T-helper 1 cell treated with Interleukin-12 subunit alpha and Interleukin-12 subunit beta and Interleukin-4 antibody, amounts not matched to agents 30 μg/mL and 1 μg/mL, for 36 hours (primary cell): ENCODE measurements around the gene GALK1.

ENCODE experiments used
- H3K27ac Mint-ChIP-seq: one replicate; pipeline ENCODE4 v1.8.0; 2021; ENCODE audit warnings: mild to moderate bottlenecking, mixed read lengths
- H3K27me3 Mint-ChIP-seq: one replicate; pipeline ENCODE4 v1.8.0; 2021; ENCODE audit warnings: low read depth, mixed read lengths
- H3K36me3 Mint-ChIP-seq: one replicate; pipeline ENCODE4 v1.8.0; 2021; ENCODE audit warnings: low read depth, mixed read lengths
- H3K4me1 Mint-ChIP-seq: one replicate; pipeline ENCODE4 v1.8.0; 2021; ENCODE audit warnings: low read depth, mixed read lengths
- H3K4me3 Mint-ChIP-seq: one replicate; pipeline ENCODE4 v1.8.0; 2021; ENCODE audit warnings: mild to moderate bottlenecking, moderate library complexity, mixed read lengths
- H3K9me3 Mint-ChIP-seq: one replicate; pipeline ENCODE4 v1.8.0; 2021; ENCODE audit warnings: mixed read lengths

Gene GALK1

GRCh38 chr17:75777296-75777922 lies 12.4 kb upstream of the GALK1 start:
- Mint-ChIP-seq H3K36me3 (peaks cover 32% of the 10 kb centered on the region), H3K9me3 (no peaks in the 10 kb centered on the region), H3K27ac (peak overlapping the region; percentile 87), H3K27me3 (no peaks in the 10 kb centered on the region), H3K4me3 (peak overlapping the region; percentile 96), H3K4me1 (peaks cover 39% of the 10 kb centered on the region)

GRCh38 chr17:75776386-75777295 lies 11.6 kb upstream of the GALK1 start:
- Mint-ChIP-seq H3K4me1 (peaks cover 41% of the 10 kb centered on the region), H3K9me3 (no peaks in the 10 kb centered on the region), H3K36me3 (peaks cover 32% of the 10 kb centered on the region)

GRCh38 chr17:75774991-75775668 lies 10.1 kb upstream of the GALK1 start:
- no peak overlapping the region for H3K4me3 Mint-ChIP-seq
- H3K36me3 Mint-ChIP-seq = peaks cover 32% of the 10 kb centered on the region
- H3K4me1 Mint-ChIP-seq = peaks cover 41% of the 10 kb centered on the region
- H3K27me3 Mint-ChIP-seq = no peaks in the 10 kb centered on the region
- no peaks in the 10 kb centered on the region for H3K9me3 Mint-ChIP-seq
- peak overlapping the region; percentile 13 for H3K27ac Mint-ChIP-seq

More at GRCh38 chr17:75776386-75777295, 11.6 kb upstream of the GALK1 start:
- H3K4me3 Mint-ChIP-seq = peak overlapping the region; percentile 96
- peak overlapping the region; percentile 87 for H3K27ac Mint-ChIP-seq
- no peaks in the 10 kb centered on the region for H3K27me3 Mint-ChIP-seq

GRCh38 chr17:75774471-75774990 lies 9.5 kb upstream of the GALK1 start:
- Mint-ChIP-seq H3K36me3 (peaks cover 30% of the 10 kb centered on the region), H3K4me1 (peaks cover 35% of the 10 kb centered on the region), H3K27me3 (no peaks in the 10 kb centered on the region), H3K9me3 (no peaks in the 10 kb centered on the region), H3K27ac (no peak overlapping the region), H3K4me3 (no peak overlapping the region)

GRCh38 chr17:75773808-75774470 lies 8.9 kb upstream of the GALK1 start:
- Mint-ChIP-seq H3K27me3 (no peaks in the 10 kb centered on the region), H3K9me3 (no peaks in the 10 kb centered on the region), H3K4me1 (peaks cover 34% of the 10 kb centered on the region), H3K4me3 (no peak overlapping the region), H3K27ac (no peak overlapping the region), H3K36me3 (peaks cover 29% of the 10 kb centered on the region)

GRCh38 chr17:75773121-75773807 lies 8.3 kb upstream of the GALK1 start:
- Mint-ChIP-seq H3K4me3 (no peak overlapping the region), H3K27ac (no peak overlapping the region), H3K36me3 (peaks cover 22% of the 10 kb centered on the region), H3K9me3 (no peaks in the 10 kb centered on the region), H3K4me1 (peaks cover 29% of the 10 kb centered on the region), H3K27me3 (no peaks in the 10 kb centered on the region)

GRCh38 chr17:75771334-75772281 lies 6.6 kb upstream of the GALK1 start:
- H3K36me3 Mint-ChIP-seq = peaks cover 7% of the 10 kb centered on the region
- H3K4me3 Mint-ChIP-seq = no peak overlapping the region
- no peaks in the 10 kb centered on the region for H3K9me3 Mint-ChIP-seq
- H3K27me3 Mint-ChIP-seq = no peaks in the 10 kb centered on the region
- peaks cover 15% of the 10 kb centered on the region for H3K4me1 Mint-ChIP-seq
- H3K27ac Mint-ChIP-seq = no peak overlapping the region

- Mint-ChIP-seq H3K4me1 (peaks cover 2% of the 10 kb centered on the region), H3K4me3 (no peak overlapping the region), H3K27me3 (no peaks in the 10 kb centered on the region), H3K27ac (no peak overlapping the region), H3K36me3 (no peaks in the 10 kb centered on the region), H3K9me3 (no peaks in the 10 kb centered on the region)
These were observed 4.5 kb upstream of the GALK1 start for GRCh38 chr17:75769536-75769935.

GRCh38 chr17:75767881-75768280 lies 2.9 kb upstream of the GALK1 start:
- no peaks in the 10 kb centered on the region for H3K9me3 Mint-ChIP-seq
- no peak overlapping the region for H3K4me3 Mint-ChIP-seq
- no peaks in the 10 kb centered on the region for H3K27me3 Mint-ChIP-seq
- peaks cover 9% of the 10 kb centered on the region for H3K4me1 Mint-ChIP-seq
- H3K36me3 Mint-ChIP-seq = no peaks in the 10 kb centered on the region
- no peak overlapping the region for H3K27ac Mint-ChIP-seq

- Mint-ChIP-seq H3K4me1 (peaks cover 10% of the 10 kb centered on the region), H3K36me3 (peaks cover 4% of the 10 kb centered on the region), H3K4me3 (no peak overlapping the region), H3K27me3 (no peaks in the 10 kb centered on the region), H3K27ac (no peak overlapping the region), H3K9me3 (no peaks in the 10 kb centered on the region)
These were observed 989 bp upstream of the GALK1 start for GRCh38 chr17:75765981-75766380.

GRCh38 chr17:75764417-75764710 lies 628 bp downstream of the GALK1 start:
- Mint-ChIP-seq H3K27me3 (no peaks in the 10 kb centered on the region), H3K36me3 (peaks cover 4% of the 10 kb centered on the region), H3K27ac (peak overlapping the region; percentile 67), H3K4me3 (peak overlapping the region; percentile 84), H3K4me1 (peaks cover 10% of the 10 kb centered on the region), H3K9me3 (no peaks in the 10 kb centered on the region)

- H3K4me3 Mint-ChIP-seq = peak overlapping the region; percentile 60
- H3K36me3 Mint-ChIP-seq = peaks cover 4% of the 10 kb centered on the region
- peaks cover 10% of the 10 kb centered on the region for H3K4me1 Mint-ChIP-seq
- no peak overlapping the region for H3K27ac Mint-ChIP-seq
- no peaks in the 10 kb centered on the region for H3K27me3 Mint-ChIP-seq
- no peaks in the 10 kb centered on the region for H3K9me3 Mint-ChIP-seq
These were observed 1.2 kb downstream of the GALK1 start for GRCh38 chr17:75763613-75764416.
